Endodermal cell (in vitro differentiated cells): ENCODE data around the gene RBMS2. TPM values are rescaled to one million over a fixed set of nuclear protein-coding genes. Genes with fewer than 3 reads are reported as not detected.
A peak's percentile ranks its signal among the peaks of the same experiment; 100 is the strongest.

ENCODE experiments used
- DNase-seq: peaks from one replicate; pipeline ENCODE4 v3.0.0-alpha.2; 2017
- H3K27ac ChIP-seq: 2 replicates; pipeline ENCODE4 v1.5.1; 2013; ENCODE audit warnings: mild to moderate bottlenecking, low read depth, low read length, moderate library complexity
- H3K27me3 ChIP-seq: 2 replicates; pipeline ENCODE4 v1.6.1; 2013; ENCODE audit warnings: mild to moderate bottlenecking, low read length, moderate library complexity; ENCODE audit not compliant: insufficient read depth, control insufficient read depth, poor library complexity, severe bottlenecking
- H3K36me3 ChIP-seq: 2 replicates; pipeline ENCODE4 v1.7.0; 2013; ENCODE audit warnings: mild to moderate bottlenecking, low read length, moderate library complexity; ENCODE audit not compliant: control insufficient read depth, insufficient read depth
- H3K4me1 ChIP-seq: one replicate; pipeline ENCODE4 v1.7.0; 2013; ENCODE audit warnings: low read length; ENCODE audit not compliant: control insufficient read depth, insufficient read depth
- H3K4me3 ChIP-seq: 2 replicates; pipeline ENCODE4 v1.5.1; 2013; ENCODE audit warnings: mild to moderate bottlenecking, low read length, moderate library complexity
- H3K9ac ChIP-seq: 2 replicates; pipeline ENCODE4 v1.6.1; 2013; ENCODE audit warnings: mild to moderate bottlenecking, low read length, moderate library complexity; ENCODE audit not compliant: poor library complexity, severe bottlenecking; ENCODE audit errors: extremely low read depth
- H3K9me3 ChIP-seq: 2 replicates; pipeline ENCODE4 v1.6.1; 2013; ENCODE audit warnings: mild to moderate bottlenecking, low read length, moderate library complexity; ENCODE audit not compliant: control insufficient read depth
- H3K27ac Mint-ChIP-seq: 2 replicates; pipeline ENCODE4 v1.8.0; 2020; ENCODE audit warnings: mixed read lengths
- H3K27me3 Mint-ChIP-seq: 2 replicates; pipeline ENCODE4 v1.8.0; 2021; ENCODE audit warnings: mild to moderate bottlenecking, mixed read lengths; ENCODE audit not compliant: insufficient read depth
- H3K36me3 Mint-ChIP-seq: 2 replicates; pipeline ENCODE4 v1.8.0; 2020; ENCODE audit warnings: low read depth, mixed read lengths
- H3K4me1 Mint-ChIP-seq: 2 replicates; pipeline ENCODE4 v1.8.0; 2020; ENCODE audit warnings: mixed read lengths
- H3K4me3 Mint-ChIP-seq: 2 replicates; pipeline ENCODE4 v1.8.0; 2020; ENCODE audit warnings: mild to moderate bottlenecking, moderate library complexity, mixed read lengths
- H3K9me3 Mint-ChIP-seq: 2 replicates; pipeline ENCODE4 v1.8.0; 2020; ENCODE audit warnings: mild to moderate bottlenecking, mixed read lengths
- WGBS, 2 experiments: methylation state at CpG; one replicate each; pipeline versions ENCODE4 v1.1.5 to v1.1.7; 2013; ENCODE audit warnings: missing lambda C conversion rate in 2 of 2, mixed read lengths in 1 of 2; ENCODE audit not compliant: insufficient coverage in 1 of 2, insufficient read length in 1 of 2; 5-methylcytosine and 5-hydroxymethylcytosine counted together
- total RNA-seq, 2 donors: library from RNA; stranded (reverse); fragmentation: NEBNext Ultra II Directional in 1 of 2; extraction: Animal tissue kit (Norgen Biotek cat#: 25700) in 1 of 2; gene quantifications; 2 replicates in 1 of 2; 3 replicates in 1 of 2; pipeline ENCODE4 v1.2.1, GENCODE V29; 2021
- TF ChIP-seq, protein P1 (sequence below): fragments of 200-600 bp; sonication (generic); conservative IDR thresholded peaks from 2 replicates; pipeline ENCODE4 v1.5.0; 2021; ENCODE audit warnings: antibody characterized with exemption, mild to moderate bottlenecking

RBMS2 gene
- total RNA-seq, 2 donors from 2014 or later = 26.3 to 33.8 TPM

DNA sequence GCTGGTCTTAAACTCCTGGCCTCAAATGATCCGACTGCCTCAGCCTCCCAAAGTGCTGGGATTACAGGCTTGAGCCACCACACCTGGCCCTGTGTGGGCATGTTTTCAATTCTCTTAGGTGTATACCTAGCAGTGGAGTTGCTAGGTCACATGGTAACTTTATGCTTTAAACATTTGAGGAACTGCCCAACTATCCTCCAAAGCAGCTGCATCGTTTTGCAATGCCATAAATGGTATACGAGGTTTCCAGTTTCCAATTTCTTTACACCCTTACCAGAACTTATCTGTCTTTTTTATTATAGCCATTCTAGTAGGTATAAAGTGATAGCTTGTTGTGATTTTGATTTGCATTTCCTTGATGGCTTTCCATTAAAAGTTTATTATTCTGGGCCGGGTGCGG is 25.1 kb downstream of the RBMS2 start:
- H3K27me3 ChIP-seq = no peaks in the 10 kb centered on the region
- no peaks in the 10 kb centered on the region for H3K4me1 ChIP-seq
- H3K9ac ChIP-seq = no peak overlapping the region
- no peak overlapping the region for H3K27ac ChIP-seq
- no peaks in the 10 kb centered on the region for H3K9me3 ChIP-seq
- TF ChIP-seq, protein P1, sequence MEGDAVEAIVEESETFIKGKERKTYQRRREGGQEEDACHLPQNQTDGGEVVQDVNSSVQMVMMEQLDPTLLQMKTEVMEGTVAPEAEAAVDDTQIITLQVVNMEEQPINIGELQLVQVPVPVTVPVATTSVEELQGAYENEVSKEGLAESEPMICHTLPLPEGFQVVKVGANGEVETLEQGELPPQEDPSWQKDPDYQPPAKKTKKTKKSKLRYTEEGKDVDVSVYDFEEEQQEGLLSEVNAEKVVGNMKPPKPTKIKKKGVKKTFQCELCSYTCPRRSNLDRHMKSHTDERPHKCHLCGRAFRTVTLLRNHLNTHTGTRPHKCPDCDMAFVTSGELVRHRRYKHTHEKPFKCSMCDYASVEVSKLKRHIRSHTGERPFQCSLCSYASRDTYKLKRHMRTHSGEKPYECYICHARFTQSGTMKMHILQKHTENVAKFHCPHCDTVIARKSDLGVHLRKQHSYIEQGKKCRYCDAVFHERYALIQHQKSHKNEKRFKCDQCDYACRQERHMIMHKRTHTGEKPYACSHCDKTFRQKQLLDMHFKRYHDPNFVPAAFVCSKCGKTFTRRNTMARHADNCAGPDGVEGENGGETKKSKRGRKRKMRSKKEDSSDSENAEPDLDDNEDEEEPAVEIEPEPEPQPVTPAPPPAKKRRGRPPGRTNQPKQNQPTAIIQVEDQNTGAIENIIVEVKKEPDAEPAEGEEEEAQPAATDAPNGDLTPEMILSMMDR = no peak
- no peaks in the 10 kb centered on the region for H3K36me3 ChIP-seq
- WGBS, 2 experiments = 92 to 98% methylated on average over 4 to 5 of the region's 5 CpGs
- Mint-ChIP-seq H3K4me1 (no peaks in the 10 kb centered on the region), H3K4me3 (no peak overlapping the region), H3K9me3 (no peaks in the 10 kb centered on the region), H3K27ac (no peak overlapping the region), H3K36me3 (peaks cover 8% of the 10 kb centered on the region), H3K27me3 (no peaks in the 10 kb centered on the region)
- H3K4me3 ChIP-seq = no peak overlapping the region
- DNase-seq = no peak

DNA sequence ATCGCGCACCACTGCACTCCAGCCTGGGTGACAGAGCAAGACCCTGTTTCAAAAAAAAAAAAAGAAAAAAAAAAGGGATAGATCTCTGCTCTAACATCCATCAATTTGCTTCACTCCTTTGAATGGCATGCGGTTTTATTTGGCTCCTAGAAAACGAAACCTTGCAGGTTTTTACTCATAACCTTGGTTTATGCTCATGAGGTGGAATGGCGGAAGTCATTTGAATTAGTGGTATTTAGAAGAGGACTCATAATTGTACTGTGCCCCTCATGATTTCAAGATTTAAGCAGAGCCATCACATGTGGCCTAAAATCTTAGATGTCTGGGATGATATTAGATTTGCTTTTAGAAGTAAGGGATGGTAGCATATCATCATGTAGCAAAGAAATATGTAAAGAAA is 29.4 kb downstream of the RBMS2 start:
- H3K4me1 ChIP-seq = no peaks in the 10 kb centered on the region
- H3K27me3 ChIP-seq = no peaks in the 10 kb centered on the region
- Mint-ChIP-seq H3K27me3 (no peaks in the 10 kb centered on the region), H3K9me3 (no peaks in the 10 kb centered on the region), H3K4me3 (no peak overlapping the region), H3K27ac (no peak overlapping the region), H3K4me1 (no peaks in the 10 kb centered on the region), H3K36me3 (no peaks in the 10 kb centered on the region)
- DNase-seq = no peak
- H3K4me3 ChIP-seq = no peak overlapping the region
- no peak overlapping the region for H3K9ac ChIP-seq
- no peaks in the 10 kb centered on the region for H3K9me3 ChIP-seq
- TF ChIP-seq, protein P1 = no peak
- no peaks in the 10 kb centered on the region for H3K36me3 ChIP-seq
- WGBS, 2 experiments = 93 to 94% methylated on average over 3 to 5 of the region's 5 CpGs
- no peak overlapping the region for H3K27ac ChIP-seq

DNA sequence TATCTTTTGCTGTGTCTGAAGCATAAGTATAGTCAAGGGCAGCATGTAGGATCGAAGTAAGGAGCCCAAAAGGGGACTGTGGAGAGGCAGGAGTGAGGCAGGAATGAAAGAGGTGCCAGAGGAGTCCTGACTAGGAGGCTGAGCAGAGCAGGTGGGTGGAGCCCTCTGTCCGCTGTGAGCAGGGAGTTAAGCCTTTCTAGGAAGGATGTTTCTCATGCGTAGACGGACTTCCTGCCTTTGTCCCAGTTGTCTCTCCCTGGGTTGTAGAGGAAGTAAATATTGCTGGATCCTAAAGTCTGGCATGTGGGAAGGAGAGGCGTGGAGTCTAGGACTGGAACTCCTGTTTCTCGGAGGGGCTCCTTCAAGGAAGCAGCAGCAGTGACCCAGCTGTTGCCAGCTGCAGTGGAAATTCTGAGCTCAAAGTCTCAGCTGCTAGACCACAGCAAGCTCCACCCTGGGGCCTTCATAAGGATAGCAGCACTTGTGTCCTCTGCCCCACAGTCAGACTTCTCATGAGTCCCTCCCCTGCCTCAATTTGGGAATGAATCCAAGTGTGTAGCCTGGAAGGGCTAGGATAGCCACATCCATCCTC is 44.0 kb downstream of the RBMS2 start:
- Mint-ChIP-seq H3K9me3 (no peaks in the 10 kb centered on the region), H3K27me3 (no peaks in the 10 kb centered on the region), H3K4me1 (peaks cover 4% of the 10 kb centered on the region), H3K4me3 (no peak overlapping the region), H3K27ac (peak overlapping the region; percentile 80), H3K36me3 (peaks cover 37% of the 10 kb centered on the region)
- DNase-seq = peak; percentile 77
- H3K36me3 ChIP-seq = peaks cover 8% of the 10 kb centered on the region
- no peak overlapping the region for H3K27ac ChIP-seq
- H3K9me3 ChIP-seq = no peaks in the 10 kb centered on the region
- TF ChIP-seq, protein P1 = no peak
- 69 to 83% methylated on average over 5 to 6 of the region's 6 CpGs for WGBS, 2 experiments
- no peaks in the 10 kb centered on the region for H3K4me1 ChIP-seq
- H3K4me3 ChIP-seq = no peak overlapping the region
- no peaks in the 10 kb centered on the region for H3K27me3 ChIP-seq
- H3K9ac ChIP-seq = no peak overlapping the region
